ENCODE data around the gene WDR41.
"Not testable (repeated sequence)": the region's sequence is repeated elsewhere in the genome, so short reads cannot be mapped to it uniquely, and the experiment has no call there.

The WDR41 gene, protein sequence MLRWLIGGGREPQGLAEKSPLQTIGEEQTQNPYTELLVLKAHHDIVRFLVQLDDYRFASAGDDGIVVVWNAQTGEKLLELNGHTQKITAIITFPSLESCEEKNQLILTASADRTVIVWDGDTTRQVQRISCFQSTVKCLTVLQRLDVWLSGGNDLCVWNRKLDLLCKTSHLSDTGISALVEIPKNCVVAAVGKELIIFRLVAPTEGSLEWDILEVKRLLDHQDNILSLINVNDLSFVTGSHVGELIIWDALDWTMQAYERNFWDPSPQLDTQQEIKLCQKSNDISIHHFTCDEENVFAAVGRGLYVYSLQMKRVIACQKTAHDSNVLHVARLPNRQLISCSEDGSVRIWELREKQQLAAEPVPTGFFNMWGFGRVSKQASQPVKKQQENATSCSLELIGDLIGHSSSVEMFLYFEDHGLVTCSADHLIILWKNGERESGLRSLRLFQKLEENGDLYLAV

DNA sequence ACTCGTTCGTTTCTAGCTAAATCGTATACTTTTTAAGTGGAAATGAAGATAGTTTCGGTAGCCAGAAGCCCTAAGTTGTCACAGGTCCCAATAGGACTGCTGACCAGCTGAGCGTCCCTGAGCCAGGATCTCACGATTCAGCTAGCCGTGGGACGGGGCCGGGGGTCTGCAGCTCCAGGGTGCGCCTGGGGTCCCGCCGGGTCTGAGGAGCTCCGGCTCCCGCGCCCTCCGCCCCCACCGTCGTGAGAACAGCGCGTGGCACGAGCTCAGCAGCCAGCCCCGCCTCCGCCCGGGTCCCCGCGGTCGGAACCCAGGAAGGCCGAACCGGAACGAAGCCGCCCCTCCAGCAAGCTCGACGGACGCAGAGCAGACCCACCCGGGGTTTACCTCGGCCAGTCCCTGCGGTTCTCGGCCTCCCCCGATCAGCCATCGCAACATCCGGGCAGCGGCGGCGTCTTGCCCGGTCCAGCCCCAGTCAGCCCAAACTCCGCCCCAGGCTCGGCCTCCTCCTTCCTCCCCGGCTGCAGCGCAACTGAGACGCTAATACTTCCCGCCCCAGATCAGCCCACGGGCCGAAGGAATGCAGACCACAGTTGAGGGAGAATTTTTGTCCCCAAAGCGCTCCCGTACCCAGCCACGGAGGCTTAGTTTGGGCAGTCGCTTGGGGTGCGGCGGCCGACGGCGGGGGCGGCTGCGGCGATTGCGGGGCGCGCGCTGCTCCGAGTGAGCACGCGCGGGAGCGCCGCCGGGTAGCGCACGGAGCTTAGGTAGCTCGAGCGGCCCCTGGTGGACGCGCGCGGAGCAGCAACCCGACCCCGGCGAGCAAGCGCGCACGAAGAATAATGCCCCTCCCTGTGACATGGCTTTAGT lies at the start of gene WDR41:
TSS of gene WDR41 (minus strand) at position 534 of the 870 bp plus-strand sequence. CDS start at position 438, 96 bp downstream.
- DNase-seq (ENCODE audit: low read depth) = peak; percentile 74

DNA sequence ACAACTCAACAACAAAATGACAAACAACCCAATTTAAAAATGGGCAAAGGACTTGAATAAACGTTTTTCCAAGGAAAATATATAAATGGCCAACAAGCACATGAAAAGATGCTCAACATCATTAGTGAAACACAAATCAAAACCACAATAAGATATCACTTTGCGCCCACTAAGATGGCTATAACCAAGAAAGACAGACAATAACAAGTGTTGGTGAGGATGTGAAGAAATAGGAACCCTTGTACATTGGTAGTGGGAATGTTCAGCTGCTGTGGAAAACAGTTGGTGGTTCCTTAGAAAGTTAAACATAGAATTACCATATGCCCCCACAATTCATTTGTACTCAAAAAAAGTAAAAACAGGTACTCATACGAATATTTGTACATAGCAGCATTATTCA lies 39.2 kb upstream of the WDR41 start:
- no peak for DNase-seq (ENCODE audit: low read depth)

DNA sequence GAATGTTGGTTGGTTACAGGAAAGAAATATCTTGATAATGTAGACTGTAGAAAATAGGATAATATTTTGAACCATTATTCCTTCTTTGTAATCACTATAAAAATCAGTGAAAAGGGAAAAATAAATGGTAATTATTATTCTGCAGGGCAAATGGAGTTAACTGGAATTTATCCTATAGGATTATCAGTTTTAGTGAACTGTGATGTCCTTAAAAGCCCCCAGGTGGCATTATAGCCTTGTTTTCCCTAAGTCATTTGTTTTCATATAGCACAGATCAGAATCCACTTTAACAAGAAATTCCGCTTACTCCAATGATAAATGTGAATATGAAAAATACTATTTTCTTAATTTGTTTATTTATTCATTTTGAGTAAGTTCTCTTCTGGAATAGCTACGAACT lies 26.2 kb upstream of the WDR41 start:
- no peak for DNase-seq (ENCODE audit: low read depth)

DNA sequence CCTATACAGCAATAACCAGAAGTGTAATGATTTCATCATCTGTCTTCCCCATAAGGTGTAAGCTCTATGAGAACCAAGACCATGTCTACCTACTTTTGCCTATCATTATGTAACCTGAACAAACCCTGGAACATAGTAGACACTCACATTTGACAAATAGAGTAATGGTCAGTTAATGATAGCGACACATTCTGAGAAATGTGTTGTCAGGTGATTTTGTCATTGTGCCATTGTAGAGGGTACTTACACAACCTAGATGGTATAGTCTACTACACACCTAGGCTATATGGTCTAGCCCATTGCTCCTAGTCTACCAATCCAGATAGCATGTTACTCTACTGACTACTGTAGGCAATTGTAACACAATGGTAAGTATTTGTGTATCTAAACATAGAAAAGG lies 22.3 kb upstream of the WDR41 start:
- no peak for DNase-seq (ENCODE audit: low read depth)

DNA sequence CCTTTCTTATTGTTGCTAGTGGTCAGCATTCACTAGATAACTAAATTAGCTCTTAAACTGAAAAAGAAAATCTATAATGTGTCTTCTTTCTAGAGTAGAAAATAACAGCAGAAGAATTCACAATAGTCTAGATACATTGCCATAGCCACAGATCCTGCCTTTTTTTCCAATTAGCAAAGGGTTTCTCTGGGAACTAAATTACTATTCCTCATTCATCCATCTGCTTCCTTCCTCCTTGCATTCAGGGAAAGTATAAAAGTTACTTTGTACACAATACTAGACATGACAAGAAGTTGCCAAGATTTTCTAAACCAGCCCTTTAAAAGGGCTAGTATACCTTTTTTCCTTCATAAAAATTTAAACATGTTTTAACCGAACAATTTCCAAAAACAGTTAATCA lies 21.2 kb upstream of the WDR41 start:
- DNase-seq (ENCODE audit: low read depth) = no peak

DNA sequence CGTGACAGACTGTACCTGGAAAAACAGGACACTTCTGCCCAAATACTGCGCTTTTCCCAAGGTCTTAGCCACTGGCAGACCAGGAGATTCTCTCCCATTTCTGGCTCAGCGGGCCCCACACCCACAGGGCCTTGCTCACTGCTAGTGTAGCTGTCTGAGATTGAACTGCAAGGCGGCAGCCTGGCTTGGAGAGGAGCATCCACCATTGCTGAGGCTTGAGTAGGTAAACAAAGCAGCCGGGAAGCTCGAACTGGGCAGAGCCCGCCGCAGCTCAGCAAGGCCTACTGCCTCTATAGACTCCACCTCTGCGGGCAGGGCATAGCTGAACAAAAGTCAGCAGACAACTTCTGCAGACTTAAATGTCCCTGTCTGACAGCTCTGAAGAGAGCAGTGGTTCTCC lies 9.0 kb upstream of the WDR41 start:
- not testable (repeated sequence) for DNase-seq (ENCODE audit: low read depth)

DNA sequence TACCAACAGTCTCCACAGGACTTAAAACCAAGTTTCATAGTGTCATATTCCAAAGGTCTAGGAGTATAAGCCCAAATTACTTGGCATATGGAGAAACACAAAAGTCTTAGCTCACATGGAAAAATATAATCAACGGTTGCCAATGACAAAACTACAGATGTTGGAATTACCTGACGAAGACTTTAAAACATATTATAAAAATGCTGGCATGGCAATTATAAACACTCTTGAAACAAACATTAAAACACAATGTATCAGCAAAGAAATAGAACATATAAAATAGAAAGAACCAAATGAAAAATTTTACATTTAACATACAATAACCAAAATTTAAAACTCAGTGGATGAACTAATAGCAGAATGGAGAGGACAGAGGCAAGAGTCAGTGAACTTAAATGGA lies 7.9 kb upstream of the WDR41 start:
- DNase-seq (ENCODE audit: low read depth) = no peak

DNA sequence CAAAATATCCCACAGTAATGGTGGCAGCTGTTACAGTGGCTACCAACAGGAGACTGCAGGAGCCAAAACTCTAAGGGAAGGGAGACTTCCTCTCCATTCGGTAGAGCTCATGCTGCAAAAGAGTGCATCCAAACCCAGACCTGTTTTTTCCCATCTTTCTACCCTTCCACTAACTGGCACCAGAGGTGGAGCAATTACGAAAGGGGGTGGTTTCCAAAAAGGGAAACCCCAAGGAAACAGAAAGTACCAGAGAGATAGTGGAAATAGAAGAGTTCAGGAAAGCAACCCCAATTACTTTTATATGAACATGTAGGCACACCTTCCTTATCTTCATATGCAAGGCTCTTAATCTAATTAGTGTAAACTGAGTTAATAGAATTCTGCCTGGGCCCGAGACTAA lies 7.3 kb upstream of the WDR41 start:
- DNase-seq (ENCODE audit: low read depth) = no peak

DNA sequence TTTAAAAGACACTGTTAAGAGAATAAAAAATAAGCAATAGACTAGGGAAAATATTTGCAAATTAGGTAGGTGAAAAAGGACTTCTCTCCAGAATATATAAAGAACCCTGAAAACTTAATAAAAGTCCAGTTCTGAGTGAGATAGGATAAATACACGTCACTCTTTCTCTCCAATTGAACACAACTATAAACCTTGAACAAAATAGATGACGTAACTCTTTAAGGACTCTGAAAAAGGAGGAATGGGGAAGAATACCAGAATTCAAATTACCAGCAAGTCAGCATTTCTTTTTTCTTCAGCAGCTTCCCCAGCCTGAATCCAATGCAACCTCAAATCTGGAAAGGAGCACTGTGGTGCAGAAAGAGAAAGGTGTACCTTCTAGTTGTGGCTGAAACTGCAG lies 6.8 kb upstream of the WDR41 start:
- no peak for DNase-seq (ENCODE audit: low read depth)

DNA sequence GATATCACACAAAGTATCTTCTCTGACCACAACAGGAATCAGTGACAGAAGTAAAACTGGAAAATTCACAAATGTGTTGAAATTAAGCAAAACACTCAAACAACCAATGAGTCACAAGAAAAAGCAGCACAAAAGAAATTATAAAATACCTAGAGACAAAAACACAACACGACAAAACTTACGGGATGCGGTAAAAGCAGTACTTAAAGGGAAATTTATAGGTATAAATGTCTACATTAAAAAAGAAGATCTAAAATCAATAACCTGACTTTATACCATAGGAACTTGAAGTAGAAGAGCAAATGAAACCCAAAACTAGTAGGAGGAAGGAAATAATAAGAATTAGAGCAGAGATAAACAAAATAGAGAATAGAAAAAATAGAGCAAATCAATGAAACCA lies 2.8 kb upstream of the WDR41 start:
- no peak for DNase-seq (ENCODE audit: low read depth)

DNA sequence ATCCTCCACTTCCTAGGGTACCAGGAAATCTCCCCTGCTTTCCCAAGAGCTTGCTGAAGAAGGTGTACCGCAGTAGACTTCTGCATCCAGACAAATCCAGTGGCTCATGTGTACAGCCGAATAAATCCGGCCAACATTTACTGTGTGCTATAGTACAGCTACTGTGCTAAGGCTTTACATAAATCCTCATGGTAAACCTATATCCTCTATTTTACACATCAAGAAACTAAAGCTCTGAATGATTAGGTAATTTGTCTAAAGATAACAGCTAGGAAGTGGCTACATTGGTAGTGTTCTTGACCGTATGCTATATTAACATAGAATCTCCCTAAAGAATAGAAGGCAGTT lies 511 bp upstream of the WDR41 start:
- DNase-seq (ENCODE audit: low read depth) = no peak

DNA sequence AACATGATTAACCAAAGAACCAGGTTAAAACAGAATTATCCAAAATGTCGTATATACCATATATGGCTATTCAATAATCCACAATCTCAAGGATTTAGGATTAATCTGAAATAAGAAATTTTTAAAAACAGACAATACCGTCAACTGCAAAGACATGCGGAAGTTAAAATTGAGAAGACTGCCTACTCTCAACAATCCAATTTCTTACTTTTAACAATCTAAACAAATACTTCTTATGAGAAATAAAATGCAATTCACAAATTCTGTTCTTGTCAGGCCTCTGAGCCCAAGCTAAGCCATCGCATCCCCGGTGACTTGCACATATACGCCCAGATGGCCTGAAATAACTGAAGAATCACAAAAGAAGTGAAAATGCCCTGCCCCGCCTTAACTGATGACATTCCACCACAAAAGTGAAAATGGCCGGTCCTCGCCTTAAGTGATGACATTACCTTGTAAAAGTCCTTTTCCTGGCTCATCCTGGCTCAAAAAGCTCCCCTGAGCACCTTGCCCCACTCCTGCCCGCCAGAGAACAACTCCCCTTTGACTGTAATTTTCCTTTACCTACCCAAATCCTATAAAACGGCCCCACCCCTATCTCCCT lies 1.3 kb downstream of the WDR41 start:
- DNase-seq (ENCODE audit: low read depth) = not testable (repeated sequence)

DNA sequence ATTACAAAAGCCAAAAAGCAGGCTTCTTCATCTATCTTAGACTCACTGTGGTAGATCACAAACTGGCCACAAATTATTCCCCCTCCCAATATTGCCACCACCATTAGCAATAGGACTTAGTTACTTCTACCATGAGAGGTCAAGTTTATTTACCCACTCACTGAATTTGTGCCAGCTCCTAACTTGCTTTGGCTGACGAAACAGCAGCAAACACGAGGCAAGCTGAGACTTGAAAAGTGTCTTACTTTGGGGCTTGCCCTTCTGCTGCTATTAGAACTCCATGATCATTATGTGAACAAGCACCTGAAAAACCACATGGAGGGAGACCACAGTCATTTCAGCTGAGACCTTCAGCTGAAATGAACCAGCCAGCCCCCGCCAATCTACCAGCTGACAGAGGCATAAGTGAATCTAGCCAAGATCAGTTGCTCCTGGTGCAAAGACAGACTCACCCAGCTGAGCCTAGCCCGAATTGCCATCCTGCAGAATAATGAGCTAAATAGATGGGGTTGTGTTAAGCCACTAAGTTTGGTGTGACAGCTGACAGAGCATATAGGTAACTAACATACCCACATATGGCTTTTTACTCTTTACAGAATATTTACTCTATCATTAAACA lies 5.7 kb downstream of the WDR41 start:
- no peak for DNase-seq (ENCODE audit: low read depth)

DNA sequence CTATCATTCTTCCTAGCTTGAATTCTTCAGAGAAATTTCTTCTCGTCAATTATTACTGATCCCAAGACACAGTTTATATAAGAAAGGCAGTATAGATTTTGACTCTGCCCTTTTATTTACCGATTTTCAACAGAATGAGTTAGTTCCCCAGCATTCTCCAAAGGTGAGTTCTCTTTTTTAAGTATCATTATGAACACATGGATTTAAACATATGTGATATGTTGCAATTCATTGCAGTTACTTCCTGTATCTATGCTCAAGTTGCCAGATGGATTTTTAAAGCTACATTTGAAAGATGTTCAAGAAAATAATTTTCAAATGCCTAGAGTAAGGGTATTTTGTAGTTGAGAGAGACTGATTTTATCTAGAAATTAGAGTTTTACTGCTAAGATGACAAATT lies 8.4 kb downstream of the WDR41 start:
- no peak for DNase-seq (ENCODE audit: low read depth)

DNA sequence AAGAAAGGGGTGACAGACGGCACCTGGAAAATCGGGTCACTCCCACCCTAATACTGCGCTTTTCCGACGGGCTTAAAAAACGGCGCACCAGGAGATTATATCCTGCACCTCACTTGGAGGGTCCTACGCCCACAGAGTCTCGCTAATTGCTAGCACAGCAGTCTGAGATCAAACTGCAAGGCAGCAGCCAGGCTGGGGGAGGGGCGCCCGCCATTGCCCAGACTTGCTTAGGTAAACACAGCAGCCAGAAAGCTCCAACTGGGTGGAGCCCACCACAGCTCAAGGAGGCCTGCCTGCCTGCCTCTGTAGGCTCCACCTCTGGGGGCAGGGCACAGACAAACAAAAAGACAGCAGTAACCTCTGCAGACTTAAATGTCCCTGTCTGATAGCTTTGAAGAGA lies 17.1 kb downstream of the WDR41 start:
- DNase-seq (ENCODE audit: low read depth) = not testable (repeated sequence)

DNA sequence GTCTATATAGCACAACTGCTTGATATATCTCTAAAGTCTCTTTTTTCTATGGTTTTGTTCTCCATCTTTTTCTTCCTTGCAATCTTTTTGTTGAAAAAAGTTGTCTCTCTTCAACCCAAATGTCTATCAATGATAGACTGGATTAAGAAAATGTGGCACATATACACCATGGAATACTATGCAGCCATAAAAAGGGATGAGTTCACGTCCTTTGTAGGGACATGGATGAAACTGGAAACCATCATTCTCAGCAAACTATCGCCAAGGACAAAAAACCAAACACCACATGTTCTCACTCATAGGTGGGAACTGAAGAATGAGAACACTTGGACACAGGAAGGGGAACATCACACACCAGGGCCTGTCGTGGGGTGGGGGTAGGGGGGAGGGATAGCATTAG lies 23.2 kb downstream of the WDR41 start:
- DNase-seq (ENCODE audit: low read depth) = not testable (repeated sequence)

DNA sequence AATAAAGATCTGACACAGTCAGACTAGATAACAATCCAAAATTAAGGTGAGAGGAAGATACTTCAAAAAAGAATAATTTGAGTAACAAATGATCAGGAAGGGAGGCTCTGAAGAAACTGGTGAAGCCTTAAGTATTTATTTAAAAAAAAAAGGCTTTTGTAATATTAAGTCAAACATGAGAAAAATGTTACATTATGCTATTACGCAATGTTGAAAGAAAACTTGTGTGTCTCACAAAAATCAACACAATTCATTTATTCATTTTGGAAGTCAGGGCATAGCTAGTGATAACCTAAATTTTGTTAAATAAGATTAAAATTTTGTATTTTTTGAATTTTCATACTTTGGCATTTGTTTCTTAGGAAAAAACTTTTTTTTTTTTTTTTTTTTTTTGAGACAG lies 28.2 kb downstream of the WDR41 start:
- no peak for DNase-seq (ENCODE audit: low read depth)

DNA sequence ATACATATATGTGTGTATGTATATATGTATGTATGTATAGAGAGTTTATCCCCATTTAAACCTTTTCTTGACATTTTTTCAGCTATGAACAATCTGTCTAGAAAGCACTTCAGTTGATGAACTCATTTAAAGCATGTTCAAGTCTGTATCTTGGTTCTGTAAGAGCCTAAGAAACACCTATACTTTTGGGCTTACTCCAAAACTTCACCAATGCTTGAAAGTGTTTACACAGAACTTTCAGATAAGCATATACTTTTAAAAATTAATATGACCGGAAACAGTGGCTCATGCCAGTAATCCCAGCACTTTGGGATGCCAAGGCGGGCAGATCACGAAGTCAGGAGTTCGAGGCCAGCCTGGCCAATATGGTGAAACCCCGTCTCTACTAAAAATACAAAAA lies 30.8 kb downstream of the WDR41 start:
- no peak for DNase-seq (ENCODE audit: low read depth)

DNA sequence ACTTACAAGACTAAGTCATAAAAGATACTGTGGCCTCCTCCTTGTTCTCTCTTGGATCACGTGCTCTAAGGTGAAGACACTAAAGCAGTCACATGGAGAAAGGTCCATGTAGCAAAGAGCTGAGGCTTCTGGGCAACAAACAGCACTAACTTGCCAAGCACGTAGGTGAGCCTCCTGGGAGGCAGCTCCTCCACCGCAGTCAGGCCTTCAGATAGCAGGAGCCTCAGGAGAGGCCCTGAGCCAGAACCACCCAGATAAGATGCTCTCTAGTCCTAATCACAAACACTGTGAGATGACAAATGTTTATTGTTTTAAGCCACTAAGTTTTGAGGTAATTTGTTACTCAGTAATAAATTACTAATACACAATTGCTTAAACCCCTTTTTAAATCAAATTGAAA lies 38.0 kb downstream of the WDR41 start:
- no peak for DNase-seq (ENCODE audit: low read depth)

DNA sequence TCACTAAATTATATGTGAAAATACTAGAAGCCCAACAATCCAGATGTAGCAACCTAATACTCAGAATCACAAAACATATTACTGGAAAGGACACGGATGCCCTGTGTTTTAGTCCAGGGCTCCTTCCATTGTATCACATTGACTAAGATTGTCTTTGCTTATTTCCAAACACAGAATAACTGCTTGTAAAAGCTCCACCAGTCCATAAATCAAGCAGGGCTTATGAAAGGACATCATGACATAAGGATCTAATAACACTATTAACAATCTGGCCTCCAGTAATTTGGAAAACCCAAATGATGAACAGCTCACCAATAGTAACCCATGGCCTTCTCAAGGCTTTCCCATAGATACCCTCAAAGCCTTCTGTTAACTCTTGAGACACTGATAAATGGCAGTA lies 39.8 kb downstream of the WDR41 start:
- no peak for DNase-seq (ENCODE audit: low read depth)

DNA sequence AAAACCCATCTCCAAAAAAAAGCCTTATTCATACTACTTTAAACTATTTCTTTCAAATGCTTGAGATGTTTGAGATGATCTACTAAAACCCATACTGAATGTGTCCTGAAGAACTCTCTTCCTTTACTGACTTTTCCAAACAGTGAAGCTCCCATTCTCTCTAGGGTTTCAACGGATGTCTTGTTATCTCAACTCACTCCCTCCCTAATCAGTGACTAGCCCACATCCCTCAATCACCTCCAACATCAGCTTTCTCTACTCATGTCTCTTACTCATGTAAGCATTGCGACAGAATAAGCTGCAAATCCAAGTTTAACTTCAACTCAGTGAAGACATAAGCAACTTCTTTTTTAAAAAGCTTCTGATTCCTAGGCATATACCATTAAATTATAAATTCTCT lies 42.1 kb downstream of the WDR41 start:
- DNase-seq (ENCODE audit: low read depth) = no peak

DNA sequence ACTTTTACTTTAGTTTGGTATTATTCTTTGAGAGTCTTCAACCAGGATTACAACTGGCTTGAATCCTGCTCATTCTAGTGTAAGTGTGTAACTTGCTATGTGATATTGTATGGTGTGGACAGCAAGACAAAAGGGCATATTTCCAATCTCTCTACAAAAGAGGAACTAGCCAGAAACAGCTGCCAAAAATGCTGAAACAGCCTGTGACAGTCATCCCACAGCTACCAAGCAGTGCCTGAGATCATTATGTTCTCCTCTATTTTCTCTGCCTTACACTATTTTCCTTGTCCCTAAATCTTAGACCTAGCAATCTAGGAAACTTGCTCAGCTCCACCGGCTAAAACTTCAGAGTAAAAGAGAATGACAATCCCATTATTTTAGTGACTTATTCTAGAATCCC lies 42.8 kb downstream of the WDR41 start:
- no peak for DNase-seq (ENCODE audit: low read depth)

DNA sequence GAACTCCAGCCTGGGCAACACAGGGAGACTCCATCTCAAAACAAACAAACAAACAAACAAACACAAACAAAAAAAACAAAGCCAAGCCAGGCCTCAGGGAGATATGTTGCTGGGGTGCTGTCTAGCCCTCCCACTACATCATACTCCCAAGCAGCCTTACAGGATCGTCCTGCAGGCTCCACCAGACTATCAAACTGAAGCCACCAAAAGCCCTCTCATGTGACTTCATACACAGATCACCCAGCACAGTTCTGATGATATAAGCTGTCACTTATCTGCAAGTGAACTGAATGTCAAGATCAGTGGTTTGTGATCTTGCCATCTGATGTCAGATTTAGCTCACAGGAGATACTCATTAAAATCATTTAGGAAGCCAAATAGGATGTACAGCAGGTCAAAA lies 43.3 kb downstream of the WDR41 start:
- no peak for DNase-seq (ENCODE audit: low read depth)
